GM21717 (cell line): Measurements from ENCODE around the gene ARHGEF2.
A peak's percentile ranks its signal among the peaks of the same experiment; 100 is the strongest.
"Not testable (repeated sequence)": the region's sequence is repeated elsewhere in the genome, so short reads cannot be mapped to it uniquely, and the experiment has no call there.

Experiments
- ATAC-seq: cut with Tn5 transposase; IDR thresholded peaks from one replicate; pipeline ENCODE4 v1.9.1; 2021; ENCODE audit warnings: mild to moderate bottlenecking, moderate library complexity; ENCODE audit not compliant: unreplicated experiment

Gene ARHGEF2

DNA sequence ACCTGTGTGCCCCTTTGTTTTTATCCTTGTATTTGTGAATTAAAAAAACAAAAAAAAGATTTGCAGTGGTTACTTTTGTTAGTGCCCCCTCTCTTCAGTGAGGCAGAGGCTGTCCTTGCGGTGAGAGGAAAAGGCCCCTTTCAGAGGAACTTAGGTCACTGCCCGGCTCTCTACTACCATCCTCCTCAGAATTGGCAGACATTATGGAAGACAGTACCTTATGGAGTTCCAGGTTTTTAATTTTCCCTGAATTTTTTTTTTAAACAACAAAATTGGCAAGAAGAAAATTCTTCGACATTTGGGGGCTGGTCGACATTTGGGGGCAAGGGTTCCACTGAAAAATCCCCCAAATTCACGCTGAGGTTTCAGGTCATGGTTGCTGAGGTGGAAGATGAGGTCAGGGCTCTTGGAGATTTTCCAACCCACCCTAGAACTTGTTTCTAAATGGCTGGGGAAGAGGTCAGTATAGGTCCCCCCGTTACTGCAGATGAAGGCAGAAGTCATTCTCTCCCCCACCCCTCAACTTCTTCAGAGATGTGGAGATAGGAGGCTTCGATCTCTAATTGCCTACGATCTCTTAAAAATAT, 31.6 kb downstream of the ARHGEF2 start:
- ATAC-seq, result peak; percentile 13

DNA sequence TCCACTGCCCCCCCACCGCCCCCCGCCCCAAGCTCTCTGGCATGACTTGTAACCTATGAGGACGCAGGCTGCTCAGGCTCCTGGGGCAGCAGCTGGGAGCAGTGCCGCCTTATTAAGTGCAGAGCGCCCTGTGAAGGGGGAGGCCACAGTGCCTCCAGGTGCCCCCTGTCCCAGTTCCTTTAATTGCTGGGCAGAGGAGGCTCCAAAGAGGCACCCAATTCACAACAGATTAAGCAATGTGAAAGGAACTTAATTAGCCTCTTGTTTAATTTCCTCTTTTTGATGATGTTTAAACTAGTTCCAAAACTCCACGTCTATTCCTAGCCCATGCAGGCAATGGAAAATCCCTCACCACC, 33.9 kb downstream of the ARHGEF2 start:
- no peak for ATAC-seq

GRCh38 chr1:155942578-155943141, 35.7 kb downstream of the ARHGEF2 start:
- no peak for ATAC-seq

DNA sequence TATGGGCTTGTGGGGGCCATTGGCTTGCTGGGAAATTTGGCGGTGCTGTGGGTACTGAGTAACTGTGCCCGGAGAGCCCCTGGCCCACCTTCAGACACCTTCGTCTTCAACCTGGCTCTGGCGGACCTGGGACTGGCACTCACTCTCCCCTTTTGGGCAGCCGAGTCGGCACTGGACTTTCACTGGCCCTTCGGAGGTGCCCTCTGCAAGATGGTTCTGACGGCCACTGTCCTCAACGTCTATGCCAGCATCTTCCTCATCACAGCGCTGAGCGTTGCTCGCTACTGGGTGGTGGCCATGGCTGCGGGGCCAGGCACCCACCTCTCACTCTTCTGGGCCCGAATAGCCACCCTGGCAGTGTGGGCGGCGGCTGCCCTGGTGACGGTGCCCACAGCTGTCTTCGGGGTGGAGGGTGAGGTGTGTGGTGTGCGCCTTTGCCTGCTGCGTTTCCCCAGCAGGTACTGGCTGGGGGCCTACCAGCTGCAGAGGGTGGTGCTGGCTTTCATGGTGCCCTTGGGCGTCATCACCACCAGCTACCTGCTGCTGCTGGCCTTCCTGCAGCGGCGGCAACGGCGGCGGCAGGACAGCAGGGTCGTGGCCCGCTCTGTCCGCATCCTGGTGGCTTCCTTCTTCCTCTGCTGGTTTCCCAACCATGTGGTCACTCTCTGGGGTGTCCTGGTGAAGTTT, 36.4 kb downstream of the ARHGEF2 start:
- no peak for ATAC-seq

DNA sequence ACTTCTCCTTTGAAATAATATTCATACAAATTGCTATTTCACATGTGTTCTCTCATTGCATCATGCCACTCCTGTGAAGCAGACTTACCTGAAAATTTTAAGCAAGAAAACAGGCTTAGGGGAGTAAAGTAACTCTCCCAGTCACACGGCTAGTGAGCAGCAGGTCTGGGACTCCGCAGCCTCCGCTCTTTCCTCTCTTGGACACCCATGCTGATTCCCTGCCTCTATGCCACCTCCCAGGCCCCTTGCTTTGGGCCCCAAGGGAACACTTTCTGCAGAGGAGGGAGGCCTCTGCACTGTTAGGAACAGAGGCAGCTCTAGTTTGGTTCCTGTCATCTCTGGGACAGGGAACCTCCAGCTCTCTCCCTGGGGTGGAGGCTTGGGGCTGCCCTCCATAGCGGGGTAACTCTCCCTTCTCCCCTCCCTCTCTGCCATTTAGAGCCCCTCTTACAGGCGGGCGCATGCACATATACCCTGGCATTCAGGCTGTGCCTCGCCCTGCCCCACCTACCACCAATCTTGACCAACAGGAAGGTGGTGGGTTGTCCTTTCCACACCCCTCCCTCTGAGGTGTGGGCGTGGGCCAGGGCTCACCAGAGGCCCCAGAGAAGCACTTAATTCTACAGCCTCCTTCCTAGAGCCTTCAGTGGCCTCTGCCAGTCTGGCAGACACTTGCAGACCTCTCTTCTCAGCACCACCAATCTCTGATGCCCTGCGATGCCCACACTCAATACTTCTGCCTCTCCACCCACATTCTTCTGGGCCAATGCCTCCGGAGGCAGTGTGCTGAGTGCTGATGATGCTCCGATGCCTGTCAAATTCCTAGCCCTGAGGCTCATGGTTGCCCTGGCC, 37.1 kb downstream of the ARHGEF2 start, which contains the start of gene RXFP4:
Gene RXFP4 (plus strand): TSS at position 646 of the 852 bp plus-strand sequence. CDS start 72 bp downstream, at position 718.
- ATAC-seq, result no peak

DNA sequence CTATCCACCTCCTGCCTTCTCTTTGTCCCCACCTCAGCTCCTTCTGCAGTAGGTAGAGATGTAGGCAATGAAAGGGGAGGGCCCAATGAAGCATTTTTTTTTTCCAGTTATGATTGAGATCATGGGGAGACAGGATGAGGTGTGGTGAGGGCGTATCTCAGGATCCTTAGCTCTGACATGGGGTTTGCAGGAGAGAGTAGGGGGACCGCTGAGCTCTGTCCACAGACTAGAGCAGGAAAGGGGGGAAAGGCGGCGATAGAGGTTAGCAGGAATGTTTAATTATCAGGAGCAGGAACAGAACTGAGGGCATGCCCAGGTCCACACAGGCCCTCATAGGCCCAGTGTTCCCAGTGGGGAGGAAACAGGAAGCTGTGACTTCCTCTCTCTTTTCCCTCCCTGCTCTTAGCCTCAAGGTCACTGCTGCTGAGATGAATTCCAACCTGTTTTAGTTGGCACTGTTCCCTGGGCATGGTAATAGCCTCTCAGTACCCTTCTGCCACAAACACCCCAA, 37.8 kb downstream of the ARHGEF2 start:
- ATAC-seq, result no peak

DNA sequence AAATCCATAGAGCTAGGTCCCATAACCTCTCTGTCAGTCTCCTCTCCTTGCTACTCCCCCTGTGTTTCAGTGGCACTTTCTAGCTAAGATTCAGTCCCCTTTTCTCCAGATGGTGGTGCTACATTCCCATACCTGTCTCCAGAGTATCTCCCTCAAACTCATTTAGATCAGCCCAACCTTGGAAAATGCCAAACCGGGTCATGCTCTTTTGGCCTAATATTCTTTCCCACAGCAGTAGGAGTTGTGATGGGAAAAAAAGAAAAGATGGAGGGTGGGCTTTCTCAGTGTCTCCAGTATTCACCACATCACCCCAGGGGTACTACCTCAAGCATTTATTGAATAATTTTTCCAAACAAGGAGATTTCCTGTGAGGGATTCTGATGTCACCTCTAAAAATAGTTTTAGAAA, 40.1 kb downstream of the ARHGEF2 start:
- ATAC-seq, result no peak

DNA sequence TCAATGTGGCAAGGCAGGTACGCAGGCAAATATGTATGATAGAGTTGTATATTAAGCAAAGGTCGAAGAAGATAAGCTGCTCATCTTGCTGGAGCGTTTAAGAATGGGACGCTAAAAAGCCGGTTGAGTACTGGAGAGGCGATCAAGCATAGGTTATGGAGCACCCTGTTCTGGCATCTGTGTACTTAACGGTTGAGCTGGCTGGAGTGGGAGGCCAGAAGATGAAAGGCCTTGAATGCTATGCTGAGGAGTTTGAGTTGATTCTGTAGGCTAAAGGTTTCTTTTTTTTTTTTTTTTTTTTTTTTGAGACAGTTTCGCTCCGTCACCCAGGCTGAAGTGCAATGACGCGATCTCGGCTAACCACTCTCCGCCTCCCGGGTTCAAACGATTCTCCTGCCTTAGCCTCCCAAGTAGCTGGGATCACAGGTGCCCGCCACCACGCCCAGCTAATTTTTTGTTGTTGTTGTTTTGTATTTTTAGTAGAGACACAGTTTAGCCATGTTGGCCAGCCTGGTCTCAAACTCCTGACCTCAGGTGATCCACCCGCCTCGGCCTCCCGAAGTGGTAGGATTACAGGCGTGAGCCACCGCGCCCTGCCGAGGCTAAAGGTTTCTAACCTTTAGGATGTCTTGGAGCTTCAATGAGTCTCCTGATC, 43.3 kb downstream of the ARHGEF2 start:
- no peak for ATAC-seq

DNA sequence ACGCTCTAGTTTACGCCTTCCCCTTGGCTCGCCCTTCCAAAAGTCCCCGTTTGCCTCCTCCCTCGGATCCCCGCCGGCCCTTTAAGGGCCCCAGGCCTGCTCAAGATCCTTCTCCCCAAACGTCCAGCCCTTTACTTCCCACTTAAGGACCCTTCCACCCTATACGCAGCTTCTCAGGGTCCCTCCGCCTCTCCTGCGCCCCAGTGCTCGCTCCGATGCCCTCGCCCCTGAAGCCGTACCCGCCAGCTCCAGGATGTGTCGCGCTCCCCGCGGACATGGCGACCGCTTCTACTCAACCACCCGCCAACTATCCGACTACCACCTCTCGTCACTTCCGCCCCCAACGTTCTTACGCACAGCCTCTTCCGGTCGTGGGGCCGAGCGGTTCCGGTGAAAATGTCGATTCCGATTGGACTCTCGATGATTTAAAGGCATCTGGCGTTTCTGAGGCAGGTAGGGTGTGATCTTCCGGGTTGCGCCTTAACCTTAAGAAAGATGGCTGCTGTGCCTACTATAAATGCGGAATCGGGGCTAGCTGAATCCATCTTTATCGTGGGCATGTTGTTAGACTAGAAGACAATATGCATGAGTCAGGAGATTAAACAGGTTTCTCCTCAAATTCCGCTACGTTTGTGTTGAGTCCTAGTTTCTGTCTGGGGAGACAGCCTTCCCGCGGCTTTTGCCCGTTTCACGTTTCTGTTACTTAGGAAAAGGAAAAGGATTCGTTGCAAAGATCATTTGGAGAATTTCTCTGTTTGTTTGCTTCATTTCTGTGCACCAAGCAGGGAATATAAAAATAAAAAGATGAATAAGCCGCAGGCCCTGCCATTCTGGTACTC, 44.0 kb downstream of the ARHGEF2 start, which contains the start of gene KHDC4:
Gene KHDC4 (minus strand): TSS at position 317 of the 839 bp plus-strand sequence. CDS start 40 bp downstream, at position 277.
- peak; percentile 82 for ATAC-seq

DNA sequence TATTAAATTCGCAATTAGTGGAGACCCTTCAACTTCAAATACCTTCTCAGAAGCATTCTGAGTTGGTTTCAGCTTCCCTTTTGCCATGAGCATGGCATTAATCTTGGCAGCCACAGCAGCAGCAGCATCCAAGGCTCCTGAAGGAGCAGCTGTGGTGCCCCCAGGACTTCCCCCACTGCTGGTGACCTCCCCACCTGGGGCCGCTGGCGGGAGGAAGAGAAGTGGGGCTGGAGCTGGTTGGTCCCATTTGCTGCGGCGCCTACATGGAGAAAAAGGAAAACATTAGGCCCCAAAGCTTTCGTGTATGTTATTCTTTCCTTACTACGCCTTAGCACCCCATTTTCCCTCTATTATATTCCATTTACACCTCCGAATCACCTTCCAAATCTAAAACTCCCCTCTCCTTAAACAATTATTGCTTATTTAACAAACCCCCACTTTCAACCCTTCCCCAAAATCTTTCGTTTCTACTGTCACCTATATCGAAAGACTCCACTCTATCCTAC, 44.7 kb downstream of the ARHGEF2 start:
- ATAC-seq, result no peak

DNA sequence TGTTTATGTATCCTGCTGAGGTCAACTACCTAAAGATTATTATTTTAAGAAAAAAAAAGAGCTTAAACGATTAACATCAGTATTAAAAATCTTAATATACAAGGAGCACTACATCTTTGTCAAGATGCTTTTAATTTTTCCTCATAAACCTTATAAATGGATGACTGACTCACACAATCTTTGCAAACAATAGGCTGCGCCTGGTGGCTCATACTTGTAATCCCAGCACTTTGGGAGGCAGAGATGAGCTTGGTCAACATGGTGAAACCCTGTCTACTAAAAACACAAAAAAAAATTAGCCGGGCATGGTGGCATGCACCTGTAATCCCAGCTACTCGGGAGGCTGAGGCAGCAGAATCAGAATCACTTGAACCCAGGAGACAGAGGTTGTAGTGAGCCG, 45.9 kb downstream of the ARHGEF2 start:
- no peak for ATAC-seq

DNA sequence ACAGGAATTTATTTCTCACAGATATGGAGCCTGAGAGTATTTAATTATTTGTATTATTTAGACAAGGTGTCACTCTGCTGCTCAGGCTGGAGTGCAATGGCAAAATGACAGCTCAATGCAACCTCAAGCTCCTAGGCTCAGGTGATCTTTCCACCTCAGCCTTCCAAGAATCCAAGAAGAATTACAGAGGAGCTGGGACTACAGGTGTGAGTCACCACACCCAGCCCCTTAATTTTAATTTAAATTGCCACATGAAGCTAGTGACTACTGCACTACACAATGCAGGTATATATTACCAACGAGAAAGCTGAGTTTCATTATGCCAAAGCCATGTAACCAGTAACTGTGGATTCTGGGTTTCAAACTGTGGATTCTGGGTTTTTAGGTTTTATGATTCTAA, 46.3 kb downstream of the ARHGEF2 start:
- no peak for ATAC-seq

DNA sequence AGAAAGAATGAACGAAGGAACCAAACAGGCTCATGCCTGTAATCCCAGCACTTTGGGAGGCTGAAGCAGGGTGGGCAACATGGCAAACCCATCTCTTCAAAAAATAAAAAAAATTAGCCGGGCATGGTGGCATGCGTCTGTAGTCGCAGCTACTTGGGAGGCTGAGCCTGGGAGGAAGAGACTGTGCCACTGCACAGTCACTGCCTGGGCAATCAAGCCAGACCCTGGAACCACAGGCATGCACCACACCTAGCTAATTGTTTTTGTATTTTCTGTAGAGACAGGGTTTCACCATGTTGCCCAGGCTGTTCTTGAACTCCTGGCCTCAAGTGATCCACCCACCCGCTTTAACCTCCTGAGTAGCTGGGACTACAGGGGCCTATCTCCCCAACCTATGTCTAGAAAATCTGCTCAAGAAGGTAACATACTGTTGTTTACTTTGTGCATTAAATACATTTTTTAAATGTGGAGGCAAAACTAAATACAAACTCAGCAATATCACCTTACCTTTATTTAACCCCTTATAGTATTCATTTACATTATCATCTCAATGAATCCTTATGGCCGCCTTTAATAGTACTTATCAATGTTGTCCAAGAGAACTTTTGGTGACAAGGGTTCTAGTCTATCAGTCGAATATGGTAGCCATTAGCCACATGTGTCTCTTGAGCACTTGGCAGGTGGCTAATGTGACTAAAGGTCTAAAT, 46.9 kb downstream of the ARHGEF2 start:
- no peak for ATAC-seq

DNA sequence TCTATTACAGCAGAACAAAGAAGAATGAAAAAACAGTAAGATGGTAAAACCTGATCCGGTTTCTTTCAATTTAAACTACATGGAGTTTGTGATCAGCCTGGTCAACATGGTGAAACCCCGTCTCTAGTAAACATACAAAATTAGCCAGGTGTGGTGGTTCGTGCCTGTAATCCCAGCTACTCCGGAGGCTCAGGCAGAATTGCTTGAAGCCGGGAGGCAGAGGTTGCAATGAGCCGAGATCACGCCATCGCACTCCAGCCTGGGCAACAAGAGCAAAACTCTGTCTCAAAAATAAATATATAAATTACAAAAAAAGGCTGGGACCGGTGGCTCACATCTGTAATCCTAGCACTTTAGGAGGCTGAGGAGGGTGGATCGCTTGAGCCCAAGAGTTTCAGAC, 47.6 kb downstream of the ARHGEF2 start:
- not testable (repeated sequence) for ATAC-seq

- no peak for ATAC-seq
Measured at GRCh38 chr1:155929057-155929456, 49.3 kb downstream of the ARHGEF2 start.

DNA sequence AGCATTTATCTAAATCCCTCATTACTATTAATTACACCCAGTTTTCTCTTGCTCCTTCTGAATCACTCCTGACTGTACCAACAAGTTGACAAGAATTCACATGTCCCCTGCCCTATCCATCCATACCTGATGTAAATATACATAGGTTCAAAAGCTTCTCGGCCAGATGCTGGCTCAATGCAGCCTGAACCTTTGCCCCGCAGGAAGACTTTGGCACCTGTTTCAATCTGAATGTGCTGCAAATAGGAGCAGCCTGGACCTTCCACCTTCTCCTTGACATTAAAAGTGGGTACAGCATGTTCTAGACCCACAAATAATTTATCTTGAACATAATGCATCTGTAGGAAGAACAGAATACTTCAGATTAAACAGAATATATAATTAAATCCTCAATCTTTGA, 52.8 kb downstream of the ARHGEF2 start:
- ATAC-seq, result no peak

- no peak for ATAC-seq
Measured at GRCh38 chr1:155920717-155921116, 57.6 kb downstream of the ARHGEF2 start.

DNA sequence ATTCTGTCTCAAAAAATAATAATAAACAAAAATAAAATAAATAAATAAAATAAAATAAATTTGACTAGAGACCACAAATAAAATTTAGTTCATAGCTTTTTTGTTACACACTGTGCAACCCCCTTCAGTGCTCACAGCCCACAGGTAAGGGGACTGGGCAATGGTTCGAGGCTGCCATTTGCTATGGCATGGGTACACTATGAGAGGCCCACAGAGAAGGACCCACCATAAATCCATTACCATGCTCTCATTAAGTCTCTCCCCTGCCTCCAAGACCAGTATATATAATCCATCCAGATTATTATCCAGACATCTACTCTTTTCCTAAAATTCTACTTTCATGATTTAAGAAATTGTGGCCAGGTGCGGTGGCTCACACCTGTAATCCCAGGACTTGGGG, 58.5 kb downstream of the ARHGEF2 start:
- ATAC-seq, result no peak

GRCh38 chr1:155918660-155919059, 59.7 kb downstream of the ARHGEF2 start:
- ATAC-seq, result no peak
